Stimulated activated CD4-positive, alpha-beta T cell treated with anti-CD3 and anti-CD28 coated beads, Interleukin-15, amount 100 ng/mL, for 1 hour (primary cell): ENCODE data around the gene KRTAP1-4.
"Not testable (repeated sequence)": the region's sequence is repeated elsewhere in the genome, so short reads cannot be mapped to it uniquely, and the experiment has no call there.

ENCODE experiments used
- DNase-seq, 2 donors: peaks; one replicate each; pipeline ENCODE4 v3.0.0-alpha.2; 2020; ENCODE audit warnings: low read depth in 1 of 2, low spot score in 1 of 2

KRTAP1-4 gene, protein sequence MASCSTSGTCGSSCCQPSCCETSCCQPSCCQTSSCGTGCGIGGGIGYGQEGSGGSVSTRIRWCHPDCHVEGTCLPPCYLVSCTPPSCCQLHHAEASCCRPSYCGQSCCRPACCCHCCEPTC

DNA sequence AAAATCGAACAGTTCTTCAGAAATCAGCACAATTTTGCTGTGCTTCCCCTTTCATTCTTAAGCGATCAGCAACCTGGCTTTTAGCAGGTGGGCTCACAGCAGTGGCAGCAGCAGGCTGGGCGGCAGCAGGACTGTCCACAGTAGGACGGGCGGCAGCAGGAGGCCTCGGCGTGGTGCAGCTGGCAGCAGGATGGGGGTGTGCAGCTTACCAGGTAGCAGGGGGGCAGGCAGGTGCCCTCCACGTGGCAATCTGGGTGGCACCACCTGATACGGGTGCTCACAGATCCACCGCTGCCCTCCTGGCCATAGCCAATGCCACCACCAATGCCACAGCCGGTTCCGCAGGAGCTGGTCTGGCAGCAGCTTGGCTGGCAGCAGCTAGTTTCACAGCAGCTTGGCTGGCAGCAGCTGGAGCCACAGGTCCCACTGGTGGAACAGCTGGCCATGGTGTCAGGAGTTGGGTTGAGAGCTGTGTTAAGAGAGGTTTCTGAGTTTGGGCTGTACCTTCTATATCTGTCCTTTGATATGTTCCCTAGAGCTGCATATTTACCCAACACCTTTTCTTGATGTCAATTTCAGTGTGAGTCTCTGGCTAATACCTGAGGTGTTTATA, at the start of gene KRTAP1-4:
KRTAP1-4 (minus strand) TSS at position 563 of the 613 bp plus-strand sequence; CDS start at position 446, 117 bp downstream.
- DNase-seq = no peak

DNA sequence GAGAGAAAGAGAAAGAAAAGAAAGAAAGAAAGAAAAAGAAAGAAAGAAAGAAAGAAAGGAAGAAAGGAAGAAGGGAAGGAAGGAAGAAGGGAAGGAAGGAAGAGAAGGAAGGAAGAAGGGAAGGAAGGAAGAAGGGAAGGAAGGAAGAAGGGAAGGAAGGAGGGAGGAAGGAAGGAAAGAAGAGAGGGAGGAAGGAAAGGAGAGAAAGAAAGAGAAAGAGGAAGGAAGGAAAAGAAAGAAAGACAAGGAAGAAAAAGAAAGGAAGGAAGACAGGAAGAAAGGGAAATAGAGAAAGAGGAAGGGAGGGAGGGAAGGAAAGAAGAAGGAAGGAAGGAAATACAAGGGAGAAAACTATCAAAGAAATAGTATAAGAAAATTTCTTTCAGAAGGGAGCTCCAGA, 46.8 kb upstream of the KRTAP1-4 start:
- DNase-seq = no peak

DNA sequence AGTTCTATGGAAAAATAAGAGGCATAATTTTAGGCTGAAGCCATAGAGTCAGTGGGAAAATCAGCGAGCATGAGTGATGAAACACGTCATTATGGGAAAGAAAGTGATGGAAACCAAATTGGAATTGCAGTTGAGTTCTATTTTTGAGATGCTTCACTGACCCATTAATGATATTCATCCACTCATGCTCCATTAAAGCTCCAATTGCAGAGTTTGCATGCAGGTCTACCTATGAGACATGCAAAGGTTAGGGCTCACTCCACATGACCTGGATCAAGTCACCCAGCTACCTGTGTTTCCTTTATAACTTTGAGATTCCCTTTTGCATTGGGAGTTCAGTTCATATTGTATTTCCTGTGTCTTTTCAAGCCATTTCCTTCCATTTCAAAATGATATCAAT, 43.7 kb upstream of the KRTAP1-4 start:
- DNase-seq = no peak

DNA sequence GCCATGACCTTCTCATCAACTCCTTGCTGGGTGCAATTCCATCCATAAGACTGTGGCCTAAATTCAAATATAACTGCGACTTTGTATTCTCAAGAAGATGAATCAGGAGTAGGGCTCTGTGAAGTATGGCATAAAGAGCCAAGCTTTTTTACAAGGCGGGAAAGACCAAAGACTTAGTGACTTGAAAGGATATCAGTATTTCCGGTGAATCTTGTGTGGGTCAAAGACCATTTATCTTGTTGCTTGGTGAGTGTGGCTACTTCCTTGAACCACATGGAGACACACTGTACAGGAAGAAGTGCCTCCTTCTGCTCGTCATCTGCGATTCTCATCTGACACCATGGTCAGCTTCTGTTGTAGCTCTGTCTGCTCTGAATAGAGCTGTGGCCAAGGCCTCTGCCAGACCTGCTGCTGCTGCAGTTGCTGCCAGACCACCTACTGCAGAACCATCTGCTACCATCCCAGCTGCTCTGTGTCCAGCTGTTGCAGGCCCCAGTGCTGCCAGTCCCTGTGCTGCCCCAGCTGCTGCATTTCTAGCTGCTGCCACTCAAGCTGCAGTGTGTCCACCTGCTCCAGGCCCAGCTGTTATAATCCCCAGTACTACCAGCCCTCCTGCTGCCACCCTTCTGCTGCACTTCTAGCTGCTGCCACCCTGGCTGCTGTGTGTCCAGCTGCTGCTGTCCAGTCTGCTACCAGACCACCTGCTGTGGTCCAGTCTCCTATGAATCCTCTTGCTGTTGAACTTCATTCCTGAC, 41.8 kb upstream of the KRTAP1-4 start:
- no peak for DNase-seq

DNA sequence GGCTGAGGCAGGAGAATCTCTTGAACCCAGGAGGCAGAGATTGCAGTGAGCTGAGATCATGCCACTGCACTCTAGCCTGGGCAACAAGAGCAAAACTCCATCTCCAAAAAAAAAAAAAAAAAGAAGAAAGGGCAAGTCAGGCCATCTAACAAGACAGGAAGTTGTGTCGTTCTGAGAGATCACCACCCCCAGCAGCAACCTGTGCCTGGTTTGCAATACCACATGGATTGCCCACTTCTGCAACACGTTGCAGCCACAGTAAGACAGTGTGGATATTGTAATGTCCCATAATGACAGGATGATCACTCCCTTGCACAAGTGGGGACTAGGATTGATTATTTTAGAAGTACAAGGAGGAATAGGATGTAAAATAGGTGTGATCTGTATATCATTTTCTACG, 39.0 kb upstream of the KRTAP1-4 start:
- no peak for DNase-seq

DNA sequence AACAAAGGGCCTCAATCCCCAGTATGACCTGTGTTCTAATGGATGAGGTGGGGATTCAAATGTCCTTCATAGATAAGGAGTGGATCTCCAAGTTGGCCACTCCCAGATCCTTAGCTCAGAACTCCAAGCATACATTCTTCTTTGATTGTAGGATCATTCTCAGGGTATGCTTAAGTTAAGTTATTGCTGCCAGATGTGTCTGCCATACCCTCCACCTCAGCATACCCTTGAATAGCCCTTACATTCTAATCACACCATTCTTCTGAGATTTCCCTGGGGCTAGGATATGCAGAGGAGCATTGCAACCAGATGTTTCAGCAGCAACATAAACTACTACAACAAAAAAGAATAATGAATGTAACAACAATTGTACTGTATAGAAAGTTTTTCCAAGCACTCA, 37.3 kb upstream of the KRTAP1-4 start:
- no peak for DNase-seq

DNA sequence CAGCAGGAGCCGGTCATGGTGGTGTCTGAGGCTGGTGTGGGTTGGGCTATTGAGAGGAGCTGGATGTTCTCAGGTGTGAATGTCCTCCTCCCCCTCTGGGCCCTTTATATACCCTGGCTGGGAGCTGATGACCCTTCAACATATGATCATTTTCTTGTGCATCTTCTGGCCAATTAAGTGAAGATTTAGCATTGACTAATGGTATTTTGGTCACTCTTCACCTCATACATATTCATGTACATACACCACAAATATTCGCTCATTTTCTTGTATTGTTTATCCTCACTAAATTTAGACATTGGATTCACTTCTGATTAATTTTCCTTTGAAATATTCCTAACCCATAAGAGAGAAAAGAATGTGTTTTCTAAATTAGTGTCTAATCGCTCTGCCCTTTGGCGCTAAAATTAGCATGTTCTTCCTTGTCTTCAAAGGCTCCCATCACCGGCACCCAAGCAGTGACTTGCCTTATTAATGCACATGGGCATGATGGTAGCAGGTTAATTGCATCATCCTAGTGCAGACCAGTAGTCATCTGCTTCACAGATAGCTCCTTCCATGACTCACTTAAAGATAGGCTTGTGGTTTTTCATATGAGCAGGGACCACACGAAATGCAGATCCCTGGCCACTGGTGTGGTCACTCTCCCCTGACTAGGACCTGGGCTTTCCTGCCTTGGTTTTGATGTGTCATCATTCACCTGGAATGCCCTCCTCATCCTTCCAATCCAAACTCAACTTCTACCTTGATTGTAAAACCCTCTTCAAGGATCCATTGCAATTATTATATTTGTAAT, 36.0 kb upstream of the KRTAP1-4 start, which contains the start of gene KRTAP2-4:
KRTAP2-4 (minus strand) TSS at position 51 of the 796 bp plus-strand sequence; CDS start at position 17, 34 bp downstream.
- DNase-seq = no peak

DNA sequence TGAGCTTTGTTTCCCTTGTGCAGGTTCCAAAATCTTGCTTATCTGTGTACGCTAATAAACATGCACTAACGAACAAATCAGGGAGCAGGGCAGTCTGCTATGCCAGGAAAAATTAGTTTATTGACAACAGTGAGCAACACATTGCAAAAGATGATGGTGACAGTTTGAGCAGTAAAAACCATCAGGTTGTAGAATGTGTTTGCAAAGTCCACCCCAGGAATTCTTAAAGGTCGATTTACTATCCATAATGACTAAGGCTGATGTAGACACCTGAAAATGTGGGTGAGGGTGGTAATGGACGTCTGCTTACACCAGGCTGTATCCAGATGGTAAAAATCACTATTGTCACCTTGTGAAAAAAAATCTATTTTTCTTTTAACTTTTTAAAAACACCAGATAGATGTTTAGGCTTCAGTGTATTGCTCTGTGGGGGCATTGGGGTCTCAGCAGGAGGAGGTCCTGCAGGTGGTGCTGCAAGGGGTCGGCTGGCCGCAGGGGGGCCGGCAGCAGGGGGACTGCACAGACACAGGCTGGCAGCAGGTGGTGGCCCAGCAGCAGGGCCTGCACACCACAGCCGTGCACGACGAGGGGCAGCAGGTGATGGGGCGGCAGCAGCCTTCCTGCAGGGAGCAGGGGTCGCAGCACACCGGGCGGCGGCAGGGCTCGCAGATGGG, 35.2 kb upstream of the KRTAP1-4 start:
- DNase-seq = not testable (repeated sequence)

DNA sequence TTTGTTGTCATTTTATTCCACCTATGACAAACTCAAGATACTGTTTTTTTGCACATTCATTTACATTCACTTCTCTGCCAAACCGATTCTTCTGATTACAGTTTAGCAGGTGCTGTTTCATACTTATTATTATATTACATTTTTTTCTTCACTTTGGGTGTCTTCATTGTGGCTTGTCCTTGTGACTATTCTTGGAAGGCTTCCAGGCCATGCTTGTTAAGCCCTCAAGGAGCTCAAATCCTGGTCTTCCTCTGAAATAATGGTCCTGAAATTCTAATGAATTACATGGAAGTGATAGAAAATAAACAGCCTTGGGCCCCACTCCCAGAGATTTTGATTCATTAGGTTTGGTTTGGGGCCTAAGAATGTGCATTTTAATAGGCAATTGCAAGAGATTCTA, 34.3 kb upstream of the KRTAP1-4 start:
- DNase-seq = no peak

DNA sequence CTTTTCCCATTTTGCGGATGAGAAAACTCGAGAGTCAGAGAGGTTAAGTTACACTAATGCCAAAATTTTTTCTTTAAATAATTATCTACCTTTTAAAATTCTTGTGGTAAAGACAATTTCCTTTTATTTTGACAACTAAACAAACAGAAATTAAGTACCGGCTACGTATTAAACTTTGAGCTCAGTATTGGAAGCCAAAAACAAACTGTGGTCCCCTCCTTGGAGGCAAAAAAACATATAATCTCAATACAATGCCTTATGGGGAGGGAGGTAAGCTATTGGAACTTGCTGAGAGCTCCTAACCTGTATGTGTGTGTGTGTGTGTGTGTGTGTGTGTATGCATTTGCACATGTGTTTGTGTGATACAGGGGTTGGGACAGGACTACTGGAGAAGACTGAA, 33.5 kb upstream of the KRTAP1-4 start:
- no peak for DNase-seq

DNA sequence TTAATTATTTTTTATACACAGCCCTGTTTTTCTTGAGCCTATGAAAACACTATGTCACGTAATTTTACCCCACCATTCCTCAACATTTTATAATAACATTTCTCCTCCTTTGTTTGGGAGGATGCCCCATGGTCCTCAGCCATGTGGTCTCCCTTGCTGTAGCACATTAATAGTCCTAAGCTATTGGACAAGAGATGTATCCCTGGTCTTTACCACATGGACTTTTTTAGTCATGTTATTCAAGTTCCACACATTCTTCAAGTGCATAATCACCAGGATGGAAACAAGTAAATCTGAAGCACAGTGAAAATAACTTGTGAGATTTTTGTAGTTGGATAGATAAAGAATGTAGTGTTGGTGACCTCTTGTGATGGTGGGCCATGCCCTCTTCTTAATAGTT, 32.0 kb upstream of the KRTAP1-4 start:
- DNase-seq = no peak

DNA sequence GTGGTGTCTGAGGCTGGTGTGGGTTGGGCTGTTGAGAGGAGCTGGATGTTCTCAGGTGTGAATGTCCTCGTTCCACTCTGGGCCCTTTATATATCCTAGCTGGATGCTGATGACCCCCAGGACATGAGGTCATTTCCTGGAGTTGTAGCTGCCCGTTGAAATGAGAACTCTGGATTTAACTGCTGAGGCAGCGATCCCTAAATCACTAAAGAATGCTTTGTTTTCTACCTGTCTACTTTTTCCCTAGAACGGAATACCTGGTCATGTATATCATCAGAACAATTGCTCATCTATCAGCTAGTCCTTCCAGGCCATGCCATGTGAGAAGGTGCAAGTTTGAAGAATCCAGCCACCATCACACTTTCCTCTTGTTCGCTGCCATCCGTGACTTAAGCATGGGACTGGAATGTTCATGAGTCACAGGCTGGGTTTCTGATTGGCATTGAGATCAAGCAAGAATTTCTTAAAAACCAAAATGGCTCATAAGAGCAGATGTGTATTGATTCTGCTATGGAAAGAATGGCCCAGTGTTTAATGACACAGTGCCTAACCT, 30.1 kb upstream of the KRTAP1-4 start, which contains the start of gene KRTAP2-3:
KRTAP2-3 (minus strand) TSS at position 63 of the 553 bp plus-strand sequence. CDS start 64 bp downstream, outside the sequence.
- no peak for DNase-seq

DNA sequence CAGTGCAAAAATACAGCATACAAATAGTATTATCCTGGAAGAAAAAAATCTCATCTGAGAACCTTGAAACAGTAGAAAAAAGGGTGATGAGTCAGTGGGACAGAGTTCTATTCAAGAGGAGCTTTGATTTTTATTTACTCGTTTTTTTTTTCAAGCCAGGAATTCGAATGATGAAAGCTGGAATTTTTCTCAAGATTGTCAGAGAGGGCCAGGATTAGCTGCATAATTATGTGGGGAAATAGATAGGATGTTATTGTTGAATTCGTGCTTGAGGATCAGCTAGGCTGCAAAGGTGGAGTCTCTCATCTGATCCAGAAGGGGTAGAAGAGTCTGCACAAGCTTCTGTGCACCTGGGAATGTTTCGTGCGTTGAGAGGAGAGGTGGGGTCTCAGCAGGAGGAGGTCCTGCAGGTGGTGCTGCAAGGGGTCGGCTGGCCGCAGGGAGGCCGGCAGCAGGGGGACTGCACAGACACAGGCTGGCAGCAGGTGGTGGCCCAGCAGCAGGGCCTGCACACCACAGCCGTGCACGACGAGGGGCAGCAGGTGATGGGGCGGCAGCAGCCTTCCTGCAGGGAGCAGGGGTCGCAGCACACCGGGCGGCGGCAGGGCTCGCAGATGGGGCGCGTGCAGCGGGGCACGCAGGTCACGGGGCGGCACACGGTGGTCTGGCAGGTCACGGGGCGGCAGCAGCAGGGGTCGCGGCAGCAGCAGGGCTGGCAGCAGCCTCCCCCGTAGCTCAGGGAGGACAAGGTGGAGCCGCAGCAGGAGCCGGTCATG, 29.5 kb upstream of the KRTAP1-4 start:
- DNase-seq = not testable (repeated sequence)

DNA sequence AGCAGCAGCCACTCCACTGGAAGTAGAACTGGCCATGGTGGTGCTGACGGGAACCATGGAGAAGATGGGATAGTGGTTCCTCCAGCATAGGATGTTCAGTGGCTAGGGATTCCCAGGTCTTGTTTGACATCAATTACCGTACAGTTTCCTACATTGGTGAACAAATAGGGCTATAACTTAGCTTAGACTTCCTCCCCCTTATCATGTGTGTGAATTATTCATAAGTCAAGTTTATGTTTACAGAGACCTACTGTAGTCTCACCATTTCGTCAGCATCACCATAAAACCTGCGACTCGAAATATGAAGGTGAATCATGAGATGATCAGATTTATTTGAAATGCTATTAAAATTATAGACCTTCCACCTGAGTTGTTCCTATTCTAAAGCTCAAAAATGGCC, 28.7 kb upstream of the KRTAP1-4 start:
- no peak for DNase-seq

DNA sequence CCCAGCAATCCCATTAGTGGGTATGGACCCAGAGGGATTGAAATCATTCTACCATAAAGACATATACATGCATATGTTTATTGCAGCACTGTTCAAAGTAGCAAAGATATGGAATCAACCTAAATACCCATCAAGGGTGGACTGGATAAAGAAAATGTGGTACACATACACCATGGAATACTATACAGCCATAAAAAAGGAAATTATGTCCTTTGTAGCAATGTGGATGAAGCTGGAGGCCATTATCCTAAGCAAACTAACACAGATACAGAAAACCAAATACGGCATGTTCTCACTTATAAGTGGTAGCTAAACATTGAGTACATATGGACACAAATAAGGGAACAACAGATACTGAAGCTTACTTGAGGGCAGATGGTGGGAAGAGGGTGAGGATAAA, 27.6 kb upstream of the KRTAP1-4 start:
- no peak for DNase-seq

DNA sequence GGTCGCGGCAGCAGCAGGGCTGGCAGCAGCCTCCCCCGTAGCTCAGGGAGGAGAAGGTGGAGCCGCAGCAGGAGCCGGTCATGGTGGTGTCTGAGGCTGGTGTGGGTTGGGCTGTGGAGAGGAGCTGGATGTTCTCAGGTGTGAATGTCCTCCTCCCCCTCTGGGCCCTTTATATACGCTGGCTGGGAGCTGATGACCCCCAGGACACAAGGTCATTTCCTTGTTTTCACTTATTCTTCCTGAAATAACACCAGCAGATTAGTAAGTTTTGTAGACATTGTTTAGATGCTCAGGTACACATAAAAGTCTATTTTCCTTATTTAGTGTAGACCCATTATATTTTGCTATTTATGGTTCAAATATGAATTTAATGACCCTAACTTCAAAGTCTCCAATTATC, 25.1 kb upstream of the KRTAP1-4 start, which contains the start of gene KRTAP2-2:
KRTAP2-2 (minus strand) TSS at position 101 of the 400 bp plus-strand sequence; CDS start at position 82, 19 bp downstream.
- not testable (repeated sequence) for DNase-seq

DNA sequence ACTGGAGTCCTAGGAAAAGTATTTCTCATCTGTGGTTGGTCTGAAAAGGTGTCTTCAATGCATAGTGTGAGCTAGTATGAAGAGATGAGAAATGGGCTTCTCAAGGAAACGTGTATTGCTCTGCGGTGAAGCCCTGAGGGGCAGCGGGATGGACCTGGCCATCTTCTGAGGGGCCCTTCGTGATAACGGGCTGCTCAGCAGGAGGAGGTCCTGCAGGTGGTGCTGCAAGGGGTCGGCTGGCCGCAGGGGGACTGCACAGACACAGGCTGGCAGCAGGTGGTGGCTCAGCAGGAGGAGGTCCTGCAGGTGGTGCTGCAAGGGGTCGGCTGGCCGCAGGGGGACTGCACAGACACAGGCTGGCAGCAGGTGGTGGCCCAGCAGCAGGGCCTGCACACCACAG, 24.6 kb upstream of the KRTAP1-4 start:
- DNase-seq = not testable (repeated sequence)

DNA sequence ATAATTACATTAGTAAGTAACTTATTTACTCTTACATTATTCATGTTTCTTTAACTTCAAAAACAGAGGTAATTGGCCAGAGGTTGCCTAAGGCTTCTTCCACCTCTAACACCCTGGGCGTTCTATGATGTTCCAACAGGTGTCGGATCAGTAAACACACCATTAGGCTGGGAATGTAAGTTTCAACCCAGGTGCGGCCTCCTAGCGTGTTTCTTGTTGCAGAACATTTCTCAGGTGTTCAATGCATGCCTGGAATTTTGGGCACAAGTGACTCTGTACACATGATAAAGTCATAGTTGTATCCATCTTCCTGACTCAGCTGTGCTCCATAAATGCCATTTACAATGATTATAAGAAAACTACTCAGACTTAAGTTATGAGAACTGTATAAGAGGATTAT, 24.0 kb upstream of the KRTAP1-4 start:
- DNase-seq = no peak

DNA sequence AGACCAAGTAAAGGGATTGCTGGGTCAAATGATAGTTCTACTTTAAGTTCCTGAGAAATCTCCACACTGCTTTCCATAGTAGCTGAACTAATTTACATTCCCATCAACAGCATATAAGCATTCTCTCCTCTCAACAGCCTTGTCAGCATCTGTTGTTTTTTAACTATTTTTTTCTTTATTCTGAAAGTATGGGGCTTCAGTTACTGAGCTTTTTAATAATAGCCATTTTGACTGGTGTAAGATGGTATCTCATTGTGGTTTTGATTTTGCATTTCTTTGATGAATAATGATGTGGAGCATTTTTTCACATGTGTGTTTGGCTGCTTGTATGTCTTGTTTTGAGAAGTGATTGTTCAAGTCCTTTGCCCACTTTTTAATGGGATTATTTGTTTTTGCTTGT, 22.6 kb upstream of the KRTAP1-4 start:
- no peak for DNase-seq

DNA sequence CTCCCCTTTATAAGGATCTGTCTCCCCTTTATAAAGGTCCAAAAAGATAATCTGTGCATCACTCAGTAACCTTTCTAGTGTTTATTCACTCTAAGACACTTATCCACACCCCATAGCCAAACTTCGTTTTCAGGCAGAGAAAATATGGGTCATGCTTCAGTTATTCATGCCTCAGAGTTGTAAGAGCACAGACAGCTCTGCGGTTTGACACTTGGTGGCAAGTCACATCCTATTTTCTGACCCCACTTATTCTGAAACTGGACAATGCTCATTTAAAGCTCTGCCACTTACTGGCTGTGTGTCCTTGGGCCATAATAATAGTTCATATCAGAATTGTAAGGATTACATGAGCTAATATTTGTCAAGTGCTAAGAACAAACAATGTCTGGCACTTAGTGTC, 19.1 kb upstream of the KRTAP1-4 start:
- no peak for DNase-seq
